NCI-H1694 treated with DMSO at 0.1 percent for 48 hours (cell line): ENCODE data around the gene SLCO4A1.
"Not testable (repeated sequence)": the region's sequence is repeated elsewhere in the genome, so short reads cannot be mapped to it uniquely, and the experiment has no call there.

ENCODE experiments used
- DNase-seq: peaks from one replicate; lab custom pipeline; 2025; lab: John Stamatoyannopoulos, UW

The SLCO4A1 gene

DNA sequence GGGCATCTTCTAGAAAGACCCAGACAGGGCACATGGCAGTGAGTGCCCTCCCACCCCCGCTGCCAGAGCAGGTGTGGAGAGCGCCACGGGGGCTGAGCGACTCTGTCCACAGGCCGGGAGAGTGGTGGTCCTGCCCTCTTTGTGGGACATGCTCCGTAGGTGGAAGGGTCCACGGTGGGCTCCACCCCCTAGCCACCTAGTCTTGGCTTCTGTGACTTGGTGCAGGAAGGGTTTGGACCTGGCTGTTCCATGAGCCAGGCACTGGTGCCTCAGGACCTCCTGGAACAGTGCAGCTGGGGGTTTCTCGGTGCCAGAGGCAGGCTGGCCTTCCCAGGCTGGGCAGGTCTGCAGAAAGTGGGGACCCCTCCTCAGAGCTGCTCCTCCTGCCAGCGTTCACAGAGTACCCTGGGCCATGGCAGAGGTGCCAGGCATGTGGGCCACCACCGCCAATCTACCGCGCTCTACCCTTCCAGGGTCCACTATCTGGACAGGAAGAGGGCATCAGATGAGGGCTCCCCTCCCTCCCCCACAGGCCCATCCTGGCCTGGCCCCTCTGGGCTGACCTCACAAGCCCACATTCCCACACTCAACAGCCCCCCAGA is 23.0 kb downstream of the SLCO4A1 start:
- no peak for DNase-seq

DNA sequence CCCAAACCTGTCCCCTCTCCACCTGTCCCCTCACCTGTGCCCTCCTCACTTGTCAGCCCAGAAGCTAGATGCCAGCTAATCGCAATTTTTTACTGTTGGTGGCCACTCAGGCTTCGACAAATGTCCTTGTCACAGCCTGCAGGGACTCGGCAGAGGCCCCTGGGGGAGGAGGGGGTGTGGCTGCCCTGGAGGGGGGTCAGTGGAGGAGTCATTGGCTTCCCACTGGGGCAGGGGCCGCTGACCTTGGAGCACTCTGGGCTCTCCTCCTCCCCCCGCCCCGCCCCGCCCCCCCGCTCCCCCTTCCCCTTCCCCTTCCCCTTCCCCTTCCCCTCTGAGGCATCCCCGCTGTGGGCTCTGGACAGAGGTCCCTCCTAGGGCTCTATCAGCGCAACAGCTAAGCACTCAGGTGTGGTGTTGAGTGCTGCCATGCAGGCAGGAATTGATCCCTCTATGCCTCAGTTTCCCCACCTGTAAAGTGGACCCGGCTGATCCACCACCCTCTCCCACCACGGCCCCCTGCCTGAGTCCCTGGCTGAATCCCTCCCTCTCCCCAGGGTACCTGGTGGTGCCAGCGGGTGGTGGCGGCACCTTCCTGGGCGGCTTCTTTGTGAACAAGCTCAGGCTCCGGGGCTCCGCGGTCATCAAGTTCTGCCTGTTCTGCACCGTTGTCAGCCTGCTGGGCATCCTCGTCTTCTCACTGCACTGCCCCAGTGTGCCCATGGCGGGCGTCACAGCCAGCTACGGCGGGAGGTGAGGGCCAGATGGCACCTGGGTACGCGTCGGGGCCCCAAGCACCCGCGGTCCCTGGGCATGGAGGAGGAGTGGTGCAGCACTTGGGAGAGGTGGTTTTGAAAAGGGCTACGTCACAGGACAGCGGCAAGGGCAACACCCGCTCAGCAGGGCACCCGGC is 23.8 kb downstream of the SLCO4A1 start:
- DNase-seq, result no peak

DNA sequence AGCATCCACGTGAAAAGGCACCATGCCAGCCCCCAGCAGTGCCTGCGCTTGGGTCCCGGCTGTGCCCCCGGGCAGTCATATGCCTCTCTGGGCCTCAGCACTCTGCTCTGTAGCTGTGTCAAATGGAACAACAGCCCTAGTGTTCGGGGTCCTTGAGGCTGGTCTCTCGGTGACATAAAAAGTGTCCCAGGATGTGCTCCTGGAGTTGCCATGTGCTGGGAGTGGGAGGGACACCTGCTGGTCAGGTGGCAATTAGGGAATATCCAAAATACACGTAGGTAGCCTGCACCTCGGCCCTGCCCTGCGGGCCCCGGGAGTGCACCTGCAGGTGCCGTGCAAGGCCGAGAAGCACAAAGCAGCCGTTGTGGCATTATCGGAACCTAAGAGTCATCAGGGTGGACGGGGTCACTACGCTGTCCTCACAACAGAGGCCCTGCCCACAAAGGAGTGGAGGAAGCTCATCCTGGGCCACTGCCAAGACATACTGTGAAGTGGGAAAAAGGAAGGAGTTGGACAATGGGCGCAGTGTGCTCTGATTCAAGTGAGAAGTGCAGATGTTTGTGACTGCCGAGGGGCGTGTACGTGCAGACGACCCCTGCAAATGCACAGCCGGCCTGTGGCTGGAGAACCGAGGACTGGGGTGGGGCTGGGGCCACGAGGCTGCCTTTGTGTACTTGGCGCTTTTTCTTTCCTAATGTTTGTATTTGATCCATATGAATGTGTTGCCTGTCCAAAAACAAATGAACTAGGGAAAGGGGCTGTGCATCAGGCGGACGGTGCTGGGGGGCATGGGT is 24.6 kb downstream of the SLCO4A1 start:
- no peak for DNase-seq

DNA sequence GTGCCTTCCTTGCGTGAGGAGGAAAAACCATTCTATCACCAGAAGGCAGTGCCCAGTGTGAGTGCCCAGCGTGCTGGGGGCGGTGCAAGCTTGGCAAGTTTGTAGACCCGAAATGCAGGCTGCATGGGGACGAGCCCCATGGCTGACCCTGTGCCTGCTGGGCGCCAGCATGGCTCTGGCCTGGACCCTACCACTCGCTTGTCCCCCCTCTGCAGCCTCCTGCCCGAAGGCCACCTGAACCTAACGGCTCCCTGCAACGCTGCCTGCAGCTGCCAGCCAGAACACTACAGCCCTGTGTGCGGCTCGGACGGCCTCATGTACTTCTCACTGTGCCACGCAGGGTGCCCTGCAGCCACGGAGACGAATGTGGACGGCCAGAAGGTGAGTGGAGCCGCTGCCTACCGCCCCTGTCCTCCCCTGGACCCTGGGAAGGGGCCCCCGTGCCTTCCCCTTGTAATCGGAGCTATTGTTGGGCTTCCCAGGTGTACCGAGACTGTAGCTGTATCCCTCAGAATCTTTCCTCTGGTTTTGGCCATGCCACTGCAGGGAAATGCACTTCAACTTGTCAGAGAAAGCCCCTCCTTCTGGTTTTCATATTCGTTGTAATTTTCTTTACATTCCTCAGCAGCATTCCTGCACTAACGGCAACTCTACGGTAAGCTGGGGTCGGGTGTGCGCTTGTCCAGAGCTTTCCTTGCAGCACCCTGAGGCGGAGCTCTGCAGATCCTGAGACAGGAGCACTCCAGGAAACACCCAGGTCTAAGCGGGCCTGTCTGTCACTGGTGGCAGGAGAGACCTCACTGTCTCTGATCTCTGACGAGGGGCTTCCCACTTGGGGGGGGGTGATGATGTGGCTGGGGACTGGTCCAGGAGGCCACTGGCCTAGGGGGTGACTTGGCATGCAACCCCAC is 25.5 kb downstream of the SLCO4A1 start:
- no peak for DNase-seq

DNA sequence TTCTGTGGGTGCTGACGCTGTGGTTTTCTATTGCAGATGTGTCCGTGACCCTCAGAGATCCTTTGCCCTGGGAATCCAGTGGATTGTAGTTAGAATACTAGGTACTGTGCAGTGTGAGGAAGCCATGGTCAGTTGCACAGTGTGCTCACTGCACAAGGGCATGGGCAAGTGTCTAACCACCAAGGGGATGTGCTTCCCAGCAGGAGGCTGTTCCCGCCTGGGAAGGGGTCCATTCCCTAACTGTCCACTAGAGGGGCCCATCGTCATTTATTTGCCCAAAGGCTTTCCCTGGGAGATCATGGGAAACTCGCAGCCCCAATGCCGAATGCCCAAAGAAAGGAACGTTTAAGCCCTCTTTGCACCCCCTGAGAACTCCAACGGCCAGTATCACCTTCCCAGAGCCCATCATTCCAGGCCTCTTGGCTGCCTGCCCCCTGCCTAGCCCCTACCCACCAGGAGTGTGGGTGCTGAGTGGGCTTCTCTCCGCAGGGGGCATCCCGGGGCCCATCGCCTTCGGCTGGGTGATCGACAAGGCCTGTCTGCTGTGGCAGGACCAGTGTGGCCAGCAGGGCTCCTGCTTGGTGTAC is 26.2 kb downstream of the SLCO4A1 start:
- DNase-seq, result peak; percentile 78

DNA sequence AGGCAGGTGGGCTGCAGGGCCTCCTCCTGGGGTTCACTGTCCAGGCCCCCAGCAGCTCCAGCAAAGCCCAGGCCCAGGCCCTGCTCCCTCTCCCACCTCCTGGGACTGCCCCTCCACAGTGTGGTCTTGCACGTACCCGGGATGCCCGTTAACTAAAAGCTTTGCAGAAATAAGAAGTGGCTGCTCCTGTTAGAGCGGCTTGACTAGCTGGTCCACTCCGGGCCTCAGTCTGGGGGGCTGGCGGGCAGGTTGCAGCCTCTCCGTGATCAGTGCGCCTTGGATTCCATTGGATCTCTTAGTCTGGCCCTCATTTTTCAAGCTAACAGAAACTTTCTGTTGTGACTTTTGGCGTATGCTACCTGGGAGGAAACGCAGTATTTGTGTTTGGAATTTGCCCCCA is 26.9 kb downstream of the SLCO4A1 start:
- no peak for DNase-seq

DNA sequence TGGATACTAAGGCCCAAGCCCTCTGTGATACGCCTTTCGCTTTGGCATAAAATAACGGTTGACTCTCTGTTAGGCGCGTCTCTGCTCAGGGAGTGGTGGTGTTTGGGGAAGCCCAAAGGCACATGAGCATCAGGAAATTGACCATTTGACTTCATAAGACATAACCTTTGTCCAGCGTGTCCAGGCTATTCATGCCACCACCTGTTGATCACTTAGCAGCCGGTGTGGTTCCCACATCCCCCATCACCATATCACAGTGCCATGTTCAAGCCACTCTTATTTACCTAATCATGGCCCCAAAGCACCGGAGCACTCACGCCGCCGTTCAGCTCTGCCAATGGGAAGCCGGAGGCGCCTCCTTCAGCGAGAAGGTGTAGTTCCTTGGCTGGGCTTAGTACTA is 27.9 kb downstream of the SLCO4A1 start:
- no peak for DNase-seq

DNA sequence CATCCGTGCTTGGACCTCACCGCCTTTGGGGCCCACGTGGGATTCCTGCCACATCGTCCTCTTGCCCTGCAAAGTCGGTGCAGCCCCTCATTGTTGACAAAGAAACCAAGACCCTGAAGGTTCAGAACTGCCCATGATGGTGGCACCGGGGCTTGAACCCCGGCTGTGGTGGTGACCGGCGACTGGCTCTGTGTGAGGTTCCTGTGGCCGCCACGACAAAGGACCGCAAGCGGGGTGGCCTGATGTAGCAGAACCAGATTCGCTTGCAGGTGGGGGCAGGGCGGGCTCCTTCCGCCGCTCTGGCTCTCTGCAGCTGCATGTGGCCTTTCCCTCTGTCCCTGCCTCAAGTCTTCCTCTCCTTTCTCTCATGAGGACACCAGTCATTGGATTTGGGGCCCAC is 28.7 kb downstream of the SLCO4A1 start:
- no peak for DNase-seq

DNA sequence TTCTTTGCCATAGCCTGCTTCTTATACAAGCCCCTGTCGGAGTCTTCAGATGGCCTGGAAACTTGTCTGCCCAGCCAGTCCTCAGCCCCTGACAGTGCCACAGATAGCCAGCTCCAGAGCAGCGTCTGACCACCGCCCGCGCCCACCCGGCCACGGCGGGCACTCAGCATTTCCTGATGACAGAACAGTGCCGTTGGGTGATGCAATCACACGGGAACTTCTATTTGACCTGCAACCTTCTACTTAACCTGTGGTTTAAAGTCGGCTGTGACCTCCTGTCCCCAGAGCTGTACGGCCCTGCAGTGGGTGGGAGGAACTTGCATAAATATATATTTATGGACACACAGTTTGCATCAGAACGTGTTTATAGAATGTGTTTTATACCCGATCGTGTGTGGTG is 29.5 kb downstream of the SLCO4A1 start:
- no peak for DNase-seq

DNA sequence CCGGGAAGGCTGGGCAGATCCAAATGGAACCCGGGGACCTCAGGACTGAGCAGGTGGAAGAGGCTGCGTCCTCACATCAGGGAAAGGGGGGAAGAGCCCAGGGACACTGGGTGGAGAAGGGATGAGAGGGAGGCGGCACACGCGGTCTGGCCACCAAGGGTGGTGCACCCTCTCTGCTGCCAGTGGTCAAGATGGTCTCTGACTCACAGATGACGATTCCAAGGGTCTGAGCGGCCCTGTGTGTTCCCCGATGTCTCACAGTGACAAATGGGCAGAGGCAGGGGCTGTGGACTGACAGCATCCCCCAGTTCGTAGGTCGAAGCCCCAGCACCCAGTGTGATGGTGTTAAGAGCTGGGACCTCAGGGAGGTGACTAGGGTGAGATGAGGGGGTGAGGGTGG is 32.1 kb downstream of the SLCO4A1 start:
- no peak for DNase-seq

DNA sequence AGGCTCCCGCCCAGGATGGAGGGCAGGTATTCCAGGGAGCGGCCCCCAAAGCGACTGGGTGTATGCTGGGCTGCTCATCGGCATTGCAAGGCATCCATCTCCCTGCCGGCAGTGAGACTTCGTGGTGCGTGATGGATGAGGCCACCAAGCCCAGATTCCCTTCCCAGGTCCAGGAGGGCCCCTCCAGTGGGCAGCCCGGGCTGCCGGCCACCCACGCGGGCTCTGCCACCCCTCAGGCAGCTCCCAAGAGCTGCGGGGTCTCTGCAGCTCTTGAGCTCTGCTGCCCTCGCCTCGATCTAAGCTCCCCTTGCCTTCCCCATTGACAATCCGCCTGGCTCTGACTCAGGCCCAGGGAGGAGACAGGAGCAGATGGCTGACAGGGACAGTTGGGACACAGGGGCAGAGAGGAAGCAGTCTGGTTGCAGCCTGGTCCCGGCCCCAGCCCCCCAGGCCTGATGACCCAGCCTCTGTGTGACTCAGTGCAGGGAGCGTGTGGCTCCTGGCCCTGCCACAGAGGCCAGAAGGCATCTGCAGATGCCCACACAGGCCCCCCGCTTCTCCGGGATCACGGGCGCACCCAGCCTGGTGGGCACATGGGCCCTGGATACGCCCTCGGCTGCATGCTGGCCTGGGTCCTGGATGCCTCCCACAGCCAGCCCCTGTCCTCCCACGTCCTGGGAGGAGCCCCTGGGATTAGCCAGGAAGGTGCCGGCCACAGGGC is 33.0 kb downstream of the SLCO4A1 start:
- peak; percentile 42 for DNase-seq

DNA sequence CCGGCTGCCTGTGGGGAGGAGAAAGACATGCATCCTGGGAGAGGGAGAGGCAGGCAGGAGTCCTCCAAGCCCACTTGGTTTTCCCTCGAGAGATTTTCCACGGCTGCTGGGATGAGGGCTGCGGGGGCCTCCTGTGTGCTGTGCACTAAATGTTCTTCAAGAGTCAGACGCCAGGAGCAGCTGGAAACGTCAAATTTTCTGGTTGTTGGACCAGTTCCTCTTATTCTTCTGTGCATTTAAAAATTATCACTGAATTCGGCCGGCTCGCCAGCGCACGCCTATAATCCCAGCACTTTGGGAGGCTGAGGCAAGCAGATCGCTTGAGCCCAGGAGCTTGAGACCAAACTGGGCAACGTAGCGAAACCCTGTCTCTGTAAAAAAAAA is 33.6 kb downstream of the SLCO4A1 start:
- no peak for DNase-seq

DNA sequence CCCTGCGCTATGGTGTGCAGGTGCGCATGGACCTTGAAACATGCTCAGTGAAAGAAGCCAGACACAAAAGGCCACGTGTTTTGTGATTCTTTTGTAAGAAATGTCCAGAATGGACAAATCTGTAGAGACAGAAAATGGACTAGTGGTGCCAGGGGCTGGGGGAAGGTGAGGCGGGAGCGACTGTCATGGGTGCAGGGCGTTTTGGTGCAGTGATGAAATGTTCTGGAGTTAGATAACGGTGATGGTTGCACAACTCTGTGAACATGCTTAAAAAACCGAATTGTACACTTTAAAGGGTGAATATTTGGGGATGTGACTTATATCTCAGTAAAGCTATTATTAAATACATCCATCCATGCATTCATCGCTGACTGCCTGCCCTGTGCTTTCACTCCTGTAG is 34.7 kb downstream of the SLCO4A1 start:
- DNase-seq, result no peak

DNA sequence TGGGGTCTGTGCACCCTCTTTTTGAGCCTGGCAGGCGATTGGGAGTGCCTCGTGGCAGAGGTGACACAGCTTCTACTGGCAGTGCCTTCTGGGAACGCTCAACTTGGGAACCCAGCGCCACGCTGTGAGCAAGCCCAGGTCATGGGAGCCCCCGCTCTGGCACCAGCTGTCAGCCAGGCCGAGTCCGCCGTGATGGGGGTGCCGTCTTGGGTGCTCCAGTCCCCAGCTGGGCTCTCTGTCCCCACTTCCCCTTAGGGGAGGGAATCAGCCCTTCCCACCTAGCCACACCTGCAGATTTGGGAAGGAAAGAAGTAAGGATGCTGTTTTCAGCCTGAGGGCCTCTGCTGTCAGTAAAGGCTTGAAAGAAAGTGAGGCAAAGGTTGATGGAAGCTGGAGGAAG is 35.4 kb downstream of the SLCO4A1 start:
- no peak for DNase-seq

DNA sequence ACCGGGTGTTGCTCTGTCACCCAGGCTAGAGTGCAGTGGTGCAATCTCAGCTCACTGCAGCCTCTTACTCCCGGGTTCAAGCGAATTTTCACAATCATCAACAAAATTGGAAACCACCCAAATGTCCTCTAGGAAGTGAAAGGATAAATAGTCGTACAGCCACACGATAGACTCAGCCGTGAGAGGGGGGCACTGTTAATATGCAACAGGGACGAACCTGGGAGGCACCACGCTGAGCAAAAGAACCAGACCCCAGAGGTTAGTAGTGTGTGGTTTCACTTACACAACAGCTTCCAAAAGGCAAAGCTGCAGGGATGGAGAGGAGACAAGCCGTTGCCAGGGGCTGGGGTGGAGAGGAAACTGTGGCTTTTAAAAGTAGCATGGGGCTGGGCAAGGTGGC is 36.2 kb downstream of the SLCO4A1 start:
- no peak for DNase-seq

DNA sequence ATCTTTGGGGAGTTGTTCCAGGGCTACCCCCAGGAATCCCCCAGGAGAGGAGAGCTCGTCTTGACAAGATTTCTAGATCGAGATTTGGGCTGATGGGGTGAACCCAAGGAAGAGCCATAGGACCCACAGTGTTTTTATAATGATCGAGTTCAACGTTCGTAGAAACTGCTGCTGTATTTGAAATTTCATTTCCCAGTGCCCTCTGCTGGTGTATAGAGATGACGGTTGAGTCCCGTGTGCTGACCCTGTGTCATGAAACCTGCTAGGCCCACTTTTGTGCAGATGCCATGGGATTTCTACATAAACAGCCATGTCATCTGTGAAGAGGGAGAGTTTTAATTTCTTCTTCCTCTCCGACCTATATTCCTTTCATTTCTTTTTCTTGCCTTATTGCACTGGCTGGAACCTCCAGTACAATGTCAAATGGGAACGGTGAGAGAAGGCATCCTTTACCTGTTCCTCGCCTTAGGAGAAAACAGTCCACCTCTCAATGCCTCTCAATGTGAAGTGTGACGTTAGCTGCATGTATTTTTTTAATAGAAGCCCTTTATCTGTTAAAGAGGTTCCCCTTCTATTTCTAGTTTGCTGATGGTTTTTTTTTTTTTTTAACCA is 37.8 kb downstream of the SLCO4A1 start:
- no peak for DNase-seq

DNA sequence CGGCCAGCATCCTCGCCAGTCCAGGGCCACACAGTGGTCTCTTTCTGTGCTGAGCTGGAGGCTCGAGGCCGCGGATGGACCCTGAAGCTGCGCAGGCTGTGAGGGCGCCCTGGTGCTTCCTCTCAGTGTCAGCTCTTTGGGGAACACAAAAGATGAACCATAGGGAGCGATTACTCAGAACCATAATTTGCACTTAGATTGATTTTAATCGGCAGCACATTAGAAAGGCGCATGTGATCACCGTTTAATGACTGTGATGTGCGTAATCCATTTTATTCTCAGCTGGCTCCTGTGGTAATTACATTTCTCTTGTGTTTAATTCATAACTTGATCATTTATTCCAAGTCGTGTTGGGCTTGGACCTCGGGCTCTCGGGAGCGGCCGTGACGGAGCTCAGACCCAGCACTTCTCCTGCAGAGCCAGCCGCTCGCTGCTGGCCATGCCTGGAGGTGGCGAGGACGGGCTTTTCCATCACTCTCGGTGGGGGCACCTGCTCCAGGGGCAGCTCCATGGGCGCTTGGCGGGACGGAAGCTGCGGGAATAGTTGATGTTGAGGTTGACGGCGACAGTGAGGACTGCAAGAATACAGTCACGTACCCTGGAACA is 40.7 kb downstream of the SLCO4A1 start:
- no peak for DNase-seq

DNA sequence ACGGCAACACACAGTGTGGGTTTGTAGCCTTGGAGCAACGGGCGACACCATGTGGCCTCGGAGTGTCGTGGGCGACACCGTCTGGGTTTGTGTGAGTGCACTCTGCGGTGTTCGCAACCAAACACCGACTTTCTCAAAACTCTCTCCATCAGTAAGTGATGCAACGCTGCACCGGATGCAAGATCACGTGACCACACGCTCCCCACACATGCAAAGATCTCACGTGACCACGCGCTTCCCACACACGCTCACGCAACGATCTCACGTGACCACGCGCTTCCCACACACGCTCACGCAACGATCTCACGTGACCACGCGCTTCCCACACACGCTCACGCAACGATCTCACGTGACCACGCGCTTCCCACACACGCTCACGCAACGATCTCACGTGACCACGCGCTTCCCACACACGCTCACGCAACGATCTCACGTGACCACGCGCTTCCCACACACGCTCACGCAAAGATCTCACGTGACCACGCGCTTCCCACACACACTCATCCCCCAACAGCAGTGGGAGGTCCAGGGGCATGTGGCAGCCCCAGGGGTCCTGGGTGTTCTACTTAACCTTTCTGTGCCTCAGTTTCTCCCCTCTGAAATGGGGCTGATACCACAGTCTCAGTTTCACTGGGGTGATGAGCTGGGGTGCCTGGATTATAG is 41.5 kb downstream of the SLCO4A1 start:
- DNase-seq, result not testable (repeated sequence)

DNA sequence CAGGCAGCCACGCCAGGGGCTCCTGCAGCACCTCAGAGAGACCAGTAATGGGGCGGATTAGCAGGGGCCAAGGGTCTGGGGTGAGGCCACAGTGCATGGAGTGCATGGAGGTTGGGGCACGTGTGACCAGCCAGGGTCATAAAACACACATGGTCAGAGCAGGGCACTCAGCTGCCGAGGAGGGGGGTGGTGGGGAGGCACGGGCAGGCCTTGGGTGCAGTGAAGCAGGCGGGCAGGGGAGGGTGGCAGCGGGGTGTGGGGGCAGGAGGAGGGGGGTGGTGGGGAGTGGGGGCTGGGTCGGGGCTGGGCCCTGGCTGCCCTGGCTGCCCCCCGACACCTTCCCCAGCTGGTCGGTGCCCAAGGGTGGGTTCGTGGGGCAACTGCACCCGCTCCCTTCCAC is 42.7 kb downstream of the SLCO4A1 start:
- DNase-seq, result no peak
